ENCODE results near the gene GSK3B. TPM values are rescaled to one million over a fixed set of nuclear protein-coding genes. Genes with fewer than 3 reads are reported as not detected.

Gene GSK3B
- polyA plus RNA-seq, 1 donor from 2014 or later, result 11.5 TPM

DNA sequence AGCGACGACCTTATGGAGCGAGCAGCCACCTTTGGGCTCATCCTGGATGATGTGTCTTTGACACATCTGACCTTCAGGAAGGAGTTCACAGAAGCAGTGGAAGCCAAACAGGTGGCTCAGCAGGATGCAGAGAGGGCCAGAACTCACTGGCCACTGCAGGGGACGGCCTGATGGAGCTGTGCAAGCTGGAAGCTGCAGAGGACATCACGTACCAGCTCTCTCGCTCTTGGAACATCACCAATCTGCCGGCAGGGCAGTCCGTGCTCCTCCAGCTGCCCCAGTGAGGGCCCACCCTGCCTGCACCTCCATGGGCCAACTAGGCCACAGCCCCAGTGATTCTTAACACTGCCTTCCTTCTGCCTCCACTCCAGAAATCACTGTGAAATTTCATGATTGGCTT, 302.0 kb downstream of the GSK3B start:
- H3K36me3 Mint-ChIP-seq, result peaks cover 8% of the 10 kb centered on the region
- H3K9me3 Mint-ChIP-seq, result peaks cover 0 to 10% (median 0%) of the 10 kb centered on the region in 3 donors
- H3K27me3 Mint-ChIP-seq, result peaks cover 2% of the 10 kb centered on the region
- H3K27ac Mint-ChIP-seq, result no peak overlapping the region
- H3K4me1 Mint-ChIP-seq, result peaks cover 0 to 4% (median 0%) of the 10 kb centered on the region in 3 donors
- no peak overlapping the region for H3K4me3 Mint-ChIP-seq

DNA sequence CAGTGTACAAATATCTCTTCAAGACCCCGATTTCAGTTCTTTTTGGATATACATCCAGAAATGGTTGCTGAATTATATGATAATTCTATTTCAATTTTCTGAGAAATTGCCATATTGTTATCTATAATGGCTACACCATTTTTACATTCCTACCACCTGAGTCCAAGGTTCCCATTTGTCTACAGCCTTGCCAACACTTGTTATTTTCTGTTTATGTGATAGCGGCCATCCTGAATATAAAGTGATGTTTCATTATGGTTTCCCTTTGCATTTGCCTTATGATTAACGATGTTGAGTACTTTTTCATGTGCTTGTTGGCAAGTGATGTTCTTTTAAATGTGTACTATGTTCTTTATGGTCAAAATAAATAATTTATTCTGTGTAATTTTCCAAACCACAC, 303.9 kb downstream of the GSK3B start:
- Mint-ChIP-seq H3K36me3 (peaks cover 5% of the 10 kb centered on the region), H3K9me3 (peaks cover 0 to 10% (median 0%) of the 10 kb centered on the region in 3 donors), H3K4me1 (peaks cover 0 to 4% (median 0%) of the 10 kb centered on the region in 3 donors), H3K27me3 (no peaks in the 10 kb centered on the region), H3K4me3 (no peak overlapping the region), H3K27ac (no peak overlapping the region)

DNA sequence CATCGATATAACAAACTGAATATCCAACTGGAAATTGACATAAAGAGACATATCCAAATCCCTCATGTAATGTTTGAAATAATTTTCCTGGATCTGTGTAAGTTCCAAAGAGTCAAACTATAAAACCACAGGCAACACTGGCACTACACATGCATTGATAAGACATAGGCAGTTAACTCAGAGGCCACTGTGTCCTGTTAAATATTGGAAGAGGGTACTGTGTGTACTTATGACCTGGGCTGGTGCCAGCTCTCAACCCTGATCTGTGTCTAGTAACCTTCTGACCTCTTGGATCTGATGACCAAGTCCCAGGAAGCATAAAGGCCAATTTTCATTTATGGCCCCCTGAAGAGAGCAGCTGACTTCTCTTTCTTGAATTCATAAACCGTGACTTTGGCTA, 307.8 kb downstream of the GSK3B start:
- peaks cover 0 to 3% (median 1%) of the 10 kb centered on the region in 3 donors for H3K4me1 Mint-ChIP-seq
- H3K27ac Mint-ChIP-seq, result no peak overlapping the region
- H3K4me3 Mint-ChIP-seq, result no peak overlapping the region
- H3K27me3 Mint-ChIP-seq, result no peaks in the 10 kb centered on the region
- H3K36me3 Mint-ChIP-seq, result peaks cover 5% of the 10 kb centered on the region
- H3K9me3 Mint-ChIP-seq, result peaks cover 0 to 10% (median 0%) of the 10 kb centered on the region in 3 donors

DNA sequence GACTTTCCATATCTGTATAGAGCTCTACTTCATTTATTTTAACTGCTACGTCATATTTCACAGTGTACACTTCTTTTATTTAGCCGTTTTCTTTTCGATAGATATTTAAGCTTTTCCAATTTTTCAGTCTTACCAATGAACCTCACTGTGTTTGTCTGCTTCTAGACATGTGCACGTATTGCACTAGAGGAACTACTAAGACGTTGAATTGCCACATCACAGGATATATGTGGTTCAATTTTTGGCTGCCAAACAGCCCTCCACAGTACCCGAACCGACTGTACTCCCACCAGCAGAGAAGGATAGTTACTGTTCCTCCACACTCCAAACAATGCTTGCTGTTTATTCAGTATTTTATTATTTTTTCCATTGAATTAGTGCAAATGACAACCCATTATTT, 310.4 kb downstream of the GSK3B start:
- Mint-ChIP-seq H3K4me3 (no peak overlapping the region), H3K9me3 (peaks cover 0 to 3% (median 0%) of the 10 kb centered on the region in 3 donors), H3K4me1 (peaks cover 0 to 5% (median 1%) of the 10 kb centered on the region in 3 donors), H3K36me3 (peaks cover 2% of the 10 kb centered on the region), H3K27ac (no peak overlapping the region), H3K27me3 (no peaks in the 10 kb centered on the region)

DNA sequence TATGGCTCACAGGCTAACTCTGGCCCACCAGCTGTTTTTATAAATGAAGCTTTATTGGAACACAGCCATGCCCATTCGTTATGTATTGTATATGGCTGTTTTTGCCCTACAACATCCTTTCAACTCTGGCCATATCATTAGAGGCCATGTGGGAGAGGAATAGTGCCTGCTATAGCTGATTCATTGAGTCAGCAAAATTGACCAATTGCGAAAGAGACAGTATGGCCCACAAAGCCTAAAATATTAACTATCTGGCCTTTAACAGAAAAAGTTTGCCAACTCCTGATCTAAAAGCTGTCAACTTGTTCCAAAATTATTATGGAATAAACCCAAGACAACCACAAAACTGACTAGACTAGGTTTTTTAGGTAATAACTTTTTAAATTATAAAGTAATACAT, 311.0 kb downstream of the GSK3B start:
- peaks cover 0 to 5% (median 1%) of the 10 kb centered on the region in 3 donors for H3K4me1 Mint-ChIP-seq
- no peaks in the 10 kb centered on the region for H3K9me3 Mint-ChIP-seq
- no peaks in the 10 kb centered on the region for H3K27me3 Mint-ChIP-seq
- H3K27ac Mint-ChIP-seq, result no peak overlapping the region
- no peaks in the 10 kb centered on the region for H3K36me3 Mint-ChIP-seq
- no peak overlapping the region for H3K4me3 Mint-ChIP-seq

DNA sequence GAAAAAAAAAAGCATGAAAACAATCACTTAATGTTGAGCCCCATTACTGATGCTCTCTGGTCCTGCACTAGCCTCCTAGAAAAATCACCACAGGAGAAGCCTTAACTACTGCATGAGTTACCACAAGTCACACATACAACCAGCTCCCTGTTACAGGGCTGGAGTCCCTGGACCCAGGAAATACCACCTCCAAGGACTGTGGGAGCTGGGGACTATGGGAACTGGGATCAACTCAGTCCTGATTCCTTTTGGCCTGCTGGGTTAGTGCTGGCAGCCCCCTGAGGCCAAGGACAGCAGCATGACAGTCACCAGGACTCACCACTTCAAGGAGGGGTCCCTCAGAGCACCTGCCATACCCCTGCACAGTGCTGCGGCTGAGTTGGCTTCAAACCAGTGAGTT, 311.8 kb downstream of the GSK3B start:
- no peaks in the 10 kb centered on the region for H3K27me3 Mint-ChIP-seq
- peaks cover 0 to 5% (median 1%) of the 10 kb centered on the region in 3 donors for H3K4me1 Mint-ChIP-seq
- H3K4me3 Mint-ChIP-seq, result no peak overlapping the region
- H3K9me3 Mint-ChIP-seq, result no peaks in the 10 kb centered on the region
- H3K27ac Mint-ChIP-seq, result no peak overlapping the region
- H3K36me3 Mint-ChIP-seq, result no peaks in the 10 kb centered on the region

DNA sequence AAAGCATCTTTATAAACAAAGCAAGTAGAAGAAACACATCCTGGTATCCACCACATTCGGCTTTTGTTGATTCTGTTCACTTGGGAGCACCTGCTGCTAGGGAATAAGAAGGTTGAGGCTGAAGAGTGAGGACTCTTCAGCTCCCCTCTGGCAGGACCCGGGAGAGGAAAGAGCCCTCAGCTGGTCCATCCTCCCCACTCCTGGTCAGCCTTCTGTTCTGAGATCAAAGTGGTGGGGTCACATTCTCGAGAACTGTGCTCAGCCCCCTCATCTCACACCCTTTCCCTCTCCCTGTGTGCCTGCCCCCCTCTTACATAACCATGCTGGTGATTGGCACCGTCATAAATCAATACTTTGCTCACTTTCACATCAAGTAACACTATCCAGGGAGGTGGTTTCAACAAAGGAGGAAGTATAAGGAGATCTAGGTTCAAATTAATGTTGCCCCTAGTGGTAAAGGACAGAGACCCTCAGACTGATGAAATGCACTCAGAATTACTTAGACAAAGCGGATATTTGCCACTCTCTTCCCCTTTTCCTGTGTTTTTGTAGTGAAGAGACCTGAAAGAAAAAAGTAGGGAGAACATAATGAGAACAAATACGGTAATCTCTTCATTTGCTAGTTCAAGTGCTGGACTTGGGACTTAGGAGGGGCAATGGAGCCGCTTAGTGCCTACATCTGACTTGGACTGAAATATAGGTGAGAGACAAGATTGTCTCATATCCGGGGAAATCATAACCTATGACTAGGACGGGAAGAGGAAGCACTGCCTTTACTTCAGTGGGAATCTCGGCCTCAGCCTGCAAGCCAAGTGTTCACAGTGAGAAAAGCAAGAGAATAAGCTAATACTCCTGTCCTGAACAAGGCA, 312.7 kb downstream of the GSK3B start, which contains the start of gene NR1I2:
NR1I2 (plus strand) TSS at position 772 of the 869 bp plus-strand sequence.
- H3K27me3 Mint-ChIP-seq, result no peaks in the 10 kb centered on the region
- H3K4me3 Mint-ChIP-seq, result no peak within 1 kb of the TSS
- no peaks in the 10 kb centered on the region for H3K36me3 Mint-ChIP-seq
- H3K4me1 Mint-ChIP-seq, result peaks cover 0 to 2% (median 1%) of the 10 kb centered on the region in 3 donors
- no peak within 1 kb of the TSS for H3K27ac Mint-ChIP-seq
- H3K9me3 Mint-ChIP-seq, result no peaks in the 10 kb centered on the region

DNA sequence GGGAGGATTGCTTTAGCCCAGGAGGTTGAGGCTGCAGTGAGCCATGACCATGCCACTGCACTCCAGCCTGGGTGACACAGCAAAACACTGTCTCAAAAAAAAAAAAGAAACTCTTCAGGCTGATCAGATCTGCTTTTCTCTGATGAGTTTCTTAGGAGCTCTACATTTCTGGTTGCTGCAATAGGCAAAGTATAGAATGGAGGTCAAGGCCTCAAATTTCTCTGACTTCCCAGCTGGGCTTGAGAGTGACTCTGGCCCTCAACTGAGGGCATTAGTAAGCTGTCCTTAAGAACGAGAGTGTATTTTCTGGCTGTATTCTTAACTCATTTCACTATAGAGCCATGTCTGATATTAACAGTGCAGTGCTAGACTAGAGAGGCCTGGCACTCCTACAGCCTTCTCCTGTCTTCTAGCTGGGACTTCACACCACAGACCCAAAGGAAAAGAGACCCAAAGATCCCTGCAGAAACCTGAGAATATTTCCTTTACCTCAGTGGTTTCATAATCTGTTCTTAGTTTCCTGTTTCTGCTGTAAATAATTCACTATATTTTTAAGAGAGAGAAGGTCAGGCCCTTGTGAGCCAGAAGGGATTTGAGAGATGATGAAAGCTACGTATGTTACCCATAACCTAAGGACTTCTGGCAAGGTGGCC, 314.4 kb downstream of the GSK3B start:
- Mint-ChIP-seq H3K27ac (no peak overlapping the region), H3K36me3 (no peaks in the 10 kb centered on the region), H3K9me3 (peaks cover 2 to 5% (median 4%) of the 10 kb centered on the region in 3 donors), H3K4me1 (peaks cover 0 to 2% (median 1%) of the 10 kb centered on the region in 3 donors), H3K27me3 (no peaks in the 10 kb centered on the region), H3K4me3 (no peak overlapping the region)

DNA sequence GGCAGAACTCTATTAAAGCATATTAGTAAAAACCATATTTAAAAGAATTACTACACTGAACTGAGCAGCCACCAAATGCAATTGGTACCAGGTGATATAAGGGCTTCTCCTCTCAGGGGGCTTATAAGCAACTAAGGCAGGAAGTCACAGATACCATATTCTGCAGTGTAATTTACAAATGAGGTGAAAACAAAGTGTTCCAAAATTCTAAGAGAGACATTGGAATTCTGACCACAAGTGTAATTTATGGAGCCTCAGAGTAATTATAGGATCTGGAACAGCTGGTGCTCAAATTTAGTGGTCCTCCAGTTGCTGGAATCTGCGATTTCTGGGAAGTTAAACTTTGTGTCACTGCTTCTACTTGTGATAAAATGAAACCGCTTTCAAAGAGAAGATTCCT, 315.4 kb downstream of the GSK3B start:
- H3K36me3 Mint-ChIP-seq, result no peaks in the 10 kb centered on the region
- peaks cover 0 to 2% (median 1%) of the 10 kb centered on the region in 3 donors for H3K4me1 Mint-ChIP-seq
- H3K27ac Mint-ChIP-seq, result no peak overlapping the region
- no peak overlapping the region for H3K4me3 Mint-ChIP-seq
- peaks cover 2% of the 10 kb centered on the region for H3K27me3 Mint-ChIP-seq
- peaks cover 2 to 5% (median 4%) of the 10 kb centered on the region in 3 donors for H3K9me3 Mint-ChIP-seq

DNA sequence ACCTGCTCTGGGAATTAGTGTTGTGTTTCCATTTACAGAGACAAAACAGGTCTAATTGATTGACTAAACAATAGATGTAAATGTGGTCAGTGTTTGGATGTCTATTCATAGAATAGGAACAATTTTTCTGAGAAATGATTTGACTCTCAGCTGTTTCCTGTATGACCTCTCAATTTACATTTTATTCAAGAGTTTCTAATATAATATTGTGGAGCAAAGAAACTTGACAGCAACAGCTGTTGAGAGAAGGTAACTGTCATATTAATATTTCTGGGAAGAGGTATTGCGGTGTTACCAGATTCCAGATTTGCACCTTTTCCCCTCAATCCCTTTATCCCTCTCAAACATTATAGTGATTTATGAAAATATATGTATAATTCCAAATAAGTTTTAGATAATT, 316.1 kb downstream of the GSK3B start:
- Mint-ChIP-seq H3K9me3 (peaks cover 2 to 5% (median 4%) of the 10 kb centered on the region in 3 donors), H3K27ac (no peak overlapping the region), H3K36me3 (no peaks in the 10 kb centered on the region), H3K4me1 (peaks cover 0 to 3% (median 2%) of the 10 kb centered on the region in 3 donors), H3K4me3 (no peak overlapping the region), H3K27me3 (peaks cover 2% of the 10 kb centered on the region)

DNA sequence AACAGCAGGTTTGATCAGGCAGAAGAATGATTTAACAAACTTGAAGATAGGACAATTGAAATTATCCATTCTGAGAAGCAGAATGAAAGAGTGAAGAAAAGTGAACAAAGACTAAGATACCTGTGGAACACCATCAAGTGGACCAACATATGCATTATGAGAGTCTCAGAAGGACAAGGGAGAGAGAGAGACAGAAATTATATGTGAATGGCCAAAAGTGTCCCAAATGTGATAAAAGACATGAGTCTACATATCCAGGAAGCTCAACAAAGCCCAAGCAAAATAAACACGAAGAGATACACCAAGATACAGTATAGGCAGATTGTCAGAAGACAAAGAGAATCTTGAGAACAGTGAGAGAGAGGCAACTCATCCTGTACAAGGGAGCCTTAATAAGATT, 317.9 kb downstream of the GSK3B start:
- peaks cover 0 to 2% (median 1%) of the 10 kb centered on the region in 3 donors for H3K4me1 Mint-ChIP-seq
- no peak overlapping the region for H3K4me3 Mint-ChIP-seq
- peaks cover 2 to 5% (median 4%) of the 10 kb centered on the region in 3 donors for H3K9me3 Mint-ChIP-seq
- H3K27ac Mint-ChIP-seq, result no peak overlapping the region
- no peaks in the 10 kb centered on the region for H3K36me3 Mint-ChIP-seq
- peaks cover 2% of the 10 kb centered on the region for H3K27me3 Mint-ChIP-seq

DNA sequence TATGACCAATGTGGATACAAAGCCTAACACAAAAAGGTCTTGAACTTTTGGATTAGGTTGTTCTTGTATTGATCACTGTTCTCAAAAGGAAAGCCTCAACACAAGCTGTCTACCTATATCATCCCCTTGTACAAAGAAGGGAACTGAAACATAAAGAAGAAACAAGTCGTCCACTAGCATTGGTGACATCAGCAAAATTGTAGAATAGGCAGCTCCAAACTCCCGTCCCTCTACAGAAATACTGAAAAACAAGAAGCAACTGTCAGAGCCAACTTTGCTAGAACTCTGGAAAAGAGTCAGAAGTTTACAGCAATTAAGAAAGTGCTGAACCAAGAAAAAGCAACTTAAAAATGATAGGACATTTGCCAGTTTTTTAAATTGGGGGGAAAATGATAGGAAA, 319.8 kb downstream of the GSK3B start:
- Mint-ChIP-seq H3K4me3 (no peak overlapping the region), H3K9me3 (peaks cover 2 to 5% (median 4%) of the 10 kb centered on the region in 3 donors), H3K27ac (no peak overlapping the region), H3K27me3 (peaks cover 5% of the 10 kb centered on the region), H3K4me1 (peaks cover 0 to 1% (median 0%) of the 10 kb centered on the region in 3 donors), H3K36me3 (no peaks in the 10 kb centered on the region)

All from IgD-negative memory B cell (primary cell).